Measurements from ENCODE around the gene VPS13A.

DNA sequence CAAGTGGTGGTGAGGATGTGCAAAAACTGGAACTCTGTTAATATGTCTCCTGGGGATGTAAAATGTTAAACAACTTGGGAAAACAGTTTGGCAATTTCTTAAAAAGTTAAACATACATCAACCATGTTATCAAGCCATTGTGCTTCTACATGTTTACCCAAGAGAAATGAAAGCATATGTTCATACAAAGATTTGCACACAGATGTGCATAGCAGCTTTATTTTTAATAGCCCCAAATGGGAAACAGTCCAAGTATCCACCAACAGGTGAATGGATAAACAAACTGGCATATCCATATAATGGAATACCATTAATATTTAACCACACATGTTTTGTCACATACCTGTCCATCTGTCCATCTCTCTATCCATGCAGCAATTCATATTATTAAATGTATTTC is 6.2 kb downstream of the VPS13A start:
- TF ChIP-seq POLR2A (IDR thresholded peaks at IDR 0.05; ENCODE audit: low read depth, low read length) (no peak), POLR2AphosphoS5 (IDR thresholded peaks at IDR 0.05; ENCODE audit: low read depth, low read length) (no peak)
